ENCODE data around the gene WNT1. TPM values are rescaled to one million over a fixed set of nuclear protein-coding genes. Genes with fewer than 3 reads are reported as not detected.

The WNT1 gene
- total and polyA plus RNA-seq, 10 of the 15 experiments (the other 5 are each of a cell fraction or from before 2014, with no cell fraction given): not detected

- TF ChIP-seq PBX3 (IDR thresholded peaks at IDR 0.05; ENCODE audit: insufficient replicate concordance, low read depth, low read length) (peak; percentile 91), POLR2AphosphoS2 (IDR thresholded peaks at IDR 0.05; ENCODE audit: low read depth, low read length) (0 out of 2 replicates have a peak, but pooled peaks have one; percentile 26), NBN (IDR thresholded peaks at IDR 0.05) (peak; percentile 55; the same call in 1 of the 2 replicates), RCOR1 (conservative IDR thresholded peaks at IDR 0.05; ENCODE audit: low read depth, low read length) (no peak), MEF2A (IDR thresholded peaks at IDR 0.05; ENCODE audit: insufficient read depth, low read depth, low read length) (peak; percentile 80), SUPT20H (IDR thresholded peaks at IDR 0.05; ENCODE audit: borderline replicate concordance, control insufficient read depth, low read depth, low read length) (no peak), USF1 (IDR thresholded peaks at IDR 0.05; ENCODE audit: borderline replicate concordance, extremely low read length, insufficient read depth, low read depth, low read length) (no peak), NRF1 (conservative IDR thresholded peaks at IDR 0.05; ENCODE audit: low read depth, low read length) (0 out of 2 replicates have a peak, but pooled peaks have one; percentile 26), MLLT1 (IDR thresholded peaks at IDR 0.05) (no peak), ZNF274 (IDR thresholded peaks at IDR 0.05; ENCODE audit: insufficient read depth, insufficient read length) (no peak), MXI1 (IDR thresholded peaks at IDR 0.05; ENCODE audit: low read depth, low read length) (peak; percentile 88), MTA2 (IDR thresholded peaks at IDR 0.05; ENCODE audit: low read depth) (no peak), ATF7 (IDR thresholded peaks at IDR 0.05; ENCODE audit: low read depth) (no peak), CEBPB (IDR thresholded peaks at IDR 0.05; ENCODE audit: borderline replicate concordance in 1 of 2, low read depth in 2 of 2, low read length in 2 of 2) (no peak)
- TF ChIP-seq, protein P1, sequence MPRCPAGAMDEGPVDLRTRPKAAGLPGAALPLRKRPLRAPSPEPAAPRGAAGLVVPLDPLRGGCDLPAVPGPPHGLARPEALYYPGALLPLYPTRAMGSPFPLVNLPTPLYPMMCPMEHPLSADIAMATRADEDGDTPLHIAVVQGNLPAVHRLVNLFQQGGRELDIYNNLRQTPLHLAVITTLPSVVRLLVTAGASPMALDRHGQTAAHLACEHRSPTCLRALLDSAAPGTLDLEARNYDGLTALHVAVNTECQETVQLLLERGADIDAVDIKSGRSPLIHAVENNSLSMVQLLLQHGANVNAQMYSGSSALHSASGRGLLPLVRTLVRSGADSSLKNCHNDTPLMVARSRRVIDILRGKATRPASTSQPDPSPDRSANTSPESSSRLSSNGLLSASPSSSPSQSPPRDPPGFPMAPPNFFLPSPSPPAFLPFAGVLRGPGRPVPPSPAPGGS (IDR thresholded peaks at IDR 0.05; ENCODE audit: borderline replicate concordance, insufficient read depth, low read depth, low read length, poor library complexity, severe bottlenecking): no peak
- TF ChIP-seq, protein P2, sequence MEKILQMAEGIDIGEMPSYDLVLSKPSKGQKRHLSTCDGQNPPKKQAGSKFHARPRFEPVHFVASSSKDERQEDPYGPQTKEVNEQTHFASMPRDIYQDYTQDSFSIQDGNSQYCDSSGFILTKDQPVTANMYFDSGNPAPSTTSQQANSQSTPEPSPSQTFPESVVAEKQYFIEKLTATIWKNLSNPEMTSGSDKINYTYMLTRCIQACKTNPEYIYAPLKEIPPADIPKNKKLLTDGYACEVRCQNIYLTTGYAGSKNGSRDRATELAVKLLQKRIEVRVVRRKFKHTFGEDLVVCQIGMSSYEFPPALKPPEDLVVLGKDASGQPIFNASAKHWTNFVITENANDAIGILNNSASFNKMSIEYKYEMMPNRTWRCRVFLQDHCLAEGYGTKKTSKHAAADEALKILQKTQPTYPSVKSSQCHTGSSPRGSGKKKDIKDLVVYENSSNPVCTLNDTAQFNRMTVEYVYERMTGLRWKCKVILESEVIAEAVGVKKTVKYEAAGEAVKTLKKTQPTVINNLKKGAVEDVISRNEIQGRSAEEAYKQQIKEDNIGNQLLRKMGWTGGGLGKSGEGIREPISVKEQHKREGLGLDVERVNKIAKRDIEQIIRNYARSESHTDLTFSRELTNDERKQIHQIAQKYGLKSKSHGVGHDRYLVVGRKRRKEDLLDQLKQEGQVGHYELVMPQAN (conservative IDR thresholded peaks at IDR 0.05): peak; percentile 45; the same call in 1 of the 2 replicates
- TF ChIP-seq, protein P3, sequence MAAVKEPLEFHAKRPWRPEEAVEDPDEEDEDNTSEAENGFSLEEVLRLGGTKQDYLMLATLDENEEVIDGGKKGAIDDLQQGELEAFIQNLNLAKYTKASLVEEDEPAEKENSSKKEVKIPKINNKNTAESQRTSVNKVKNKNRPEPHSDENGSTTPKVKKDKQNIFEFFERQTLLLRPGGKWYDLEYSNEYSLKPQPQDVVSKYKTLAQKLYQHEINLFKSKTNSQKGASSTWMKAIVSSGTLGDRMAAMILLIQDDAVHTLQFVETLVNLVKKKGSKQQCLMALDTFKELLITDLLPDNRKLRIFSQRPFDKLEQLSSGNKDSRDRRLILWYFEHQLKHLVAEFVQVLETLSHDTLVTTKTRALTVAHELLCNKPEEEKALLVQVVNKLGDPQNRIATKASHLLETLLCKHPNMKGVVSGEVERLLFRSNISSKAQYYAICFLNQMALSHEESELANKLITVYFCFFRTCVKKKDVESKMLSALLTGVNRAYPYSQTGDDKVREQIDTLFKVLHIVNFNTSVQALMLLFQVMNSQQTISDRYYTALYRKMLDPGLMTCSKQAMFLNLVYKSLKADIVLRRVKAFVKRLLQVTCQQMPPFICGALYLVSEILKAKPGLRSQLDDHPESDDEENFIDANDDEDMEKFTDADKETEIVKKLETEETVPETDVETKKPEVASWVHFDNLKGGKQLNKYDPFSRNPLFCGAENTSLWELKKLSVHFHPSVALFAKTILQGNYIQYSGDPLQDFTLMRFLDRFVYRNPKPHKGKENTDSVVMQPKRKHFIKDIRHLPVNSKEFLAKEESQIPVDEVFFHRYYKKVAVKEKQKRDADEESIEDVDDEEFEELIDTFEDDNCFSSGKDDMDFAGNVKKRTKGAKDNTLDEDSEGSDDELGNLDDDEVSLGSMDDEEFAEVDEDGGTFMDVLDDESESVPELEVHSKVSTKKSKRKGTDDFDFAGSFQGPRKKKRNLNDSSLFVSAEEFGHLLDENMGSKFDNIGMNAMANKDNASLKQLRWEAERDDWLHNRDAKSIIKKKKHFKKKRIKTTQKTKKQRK (IDR thresholded peaks at IDR 0.05; ENCODE audit: low read depth, low read length): no peak
These were observed 21.4 kb downstream of the WNT1 start, which contains the start of gene DDN (continued) for GRCh38 chr12:48999371-49000131.

Data from GM12878 (cell line).